ENCODE data around the gene CCT7.

The CCT7 gene

GRCh38 chr2:73208258-73208657 lies 25.9 kb upstream of the CCT7 start:
- Histone ChIP-seq H2AK5ac (ENCODE audit: low read depth, low read length) (no peak overlapping the region), H3K9me3 (replicated peaks in 1 of 2; ENCODE audit: control insufficient read depth in 2 of 2, insufficient read depth in 1 of 2, low read depth in 1 of 2, low read length in 2 of 2) (no peaks in the 10 kb centered on the region), H3K23ac (ENCODE audit: low read depth, low read length, poor library complexity) (no peak overlapping the region), H3K4me2 (ENCODE audit: insufficient read depth, low read length, poor library complexity, severe bottlenecking) (no peak overlapping the region), H3K79me1 (ENCODE audit: low read depth, low read length) (no peaks in the 10 kb centered on the region), H3K9ac (ENCODE audit: low read depth, low read length, poor library complexity) (no peak overlapping the region), H3K14ac (ENCODE audit: low read length) (no peak overlapping the region), H3K36me3 (replicated peaks in 1 of 2; ENCODE audit: control insufficient read depth in 2 of 2, insufficient read depth in 2 of 2, low read length in 2 of 2) (no peaks in the 10 kb centered on the region), H2AFZ (ENCODE audit: low read length) (no peak overlapping the region), H4K8ac (ENCODE audit: low read depth, low read length) (no peak overlapping the region), H3K4me1 (ENCODE audit: control insufficient read depth in 2 of 2, insufficient read depth in 1 of 2, low read depth in 1 of 2, low read length in 2 of 2) (peaks cover 0 to 1% of the 10 kb centered on the region in 2 donors), H3K4ac (ENCODE audit: low read length) (no peak overlapping the region), H4K91ac (ENCODE audit: low read depth, low read length, poor library complexity) (no peak overlapping the region), H3K27ac (replicated peaks; ENCODE audit: low read length) (no peak overlapping the region), H3K18ac (ENCODE audit: low read length) (no peak overlapping the region), H2BK15ac (ENCODE audit: low read length) (no peak overlapping the region), H3K27me3 (ENCODE audit: control insufficient read depth in 3 of 3, insufficient read depth in 3 of 3, low read depth in 1 of 3, low read length in 3 of 3) (peaks cover 2 to 58% (median 10%) of the 10 kb centered on the region in 3 experiments), H2BK120ac (ENCODE audit: low read depth, low read length) (no peak overlapping the region), H3K4me3 (ENCODE audit: low read length in 2 of 2) (no peak overlapping the region), H2BK12ac (ENCODE audit: low read length) (no peak overlapping the region), H2BK5ac (ENCODE audit: low read length) (no peak overlapping the region)
- WGBS, 2 donors (ENCODE audit: extremely low coverage in 2 of 2, insufficient read length in 2 of 2, insufficient replicate concordance in 1 of 2): no CpG with 5 or more reads among the region's 3 CpGs
- DNase-seq (ENCODE audit: low spot score): no peak

GRCh38 chr2:73210019-73210418 lies 24.1 kb upstream of the CCT7 start:
- Histone ChIP-seq H4K91ac (ENCODE audit: low read depth, low read length, poor library complexity) (no peak overlapping the region), H3K4me3 (ENCODE audit: low read length in 2 of 2) (no peak overlapping the region), H3K18ac (ENCODE audit: low read length) (no peak overlapping the region), H2BK12ac (ENCODE audit: low read length) (no peak overlapping the region), H2BK15ac (ENCODE audit: low read length) (no peak overlapping the region), H3K4me1 (ENCODE audit: control insufficient read depth in 2 of 2, insufficient read depth in 1 of 2, low read depth in 1 of 2, low read length in 2 of 2) (peaks cover 0 to 4% of the 10 kb centered on the region in 2 donors), H3K4ac (ENCODE audit: low read length) (no peak overlapping the region), H3K36me3 (replicated peaks in 1 of 2; ENCODE audit: control insufficient read depth in 2 of 2, insufficient read depth in 2 of 2, low read length in 2 of 2) (no peaks in the 10 kb centered on the region), H3K14ac (ENCODE audit: low read length) (no peak overlapping the region), H3K79me1 (ENCODE audit: low read depth, low read length) (no peaks in the 10 kb centered on the region), H3K9me3 (replicated peaks in 1 of 2; ENCODE audit: control insufficient read depth in 2 of 2, insufficient read depth in 1 of 2, low read depth in 1 of 2, low read length in 2 of 2) (no peaks in the 10 kb centered on the region), H3K23ac (ENCODE audit: low read depth, low read length, poor library complexity) (no peak overlapping the region), H3K27me3 (ENCODE audit: control insufficient read depth in 3 of 3, insufficient read depth in 3 of 3, low read depth in 1 of 3, low read length in 3 of 3) (peaks cover 0 to 45% (median 0%) of the 10 kb centered on the region in 3 experiments), H4K8ac (ENCODE audit: low read depth, low read length) (no peak overlapping the region), H2BK5ac (ENCODE audit: low read length) (no peak overlapping the region), H3K27ac (replicated peaks; ENCODE audit: low read length) (no peak overlapping the region), H2AK5ac (ENCODE audit: low read depth, low read length) (no peak overlapping the region), H2AFZ (ENCODE audit: low read length) (no peak overlapping the region), H2BK120ac (ENCODE audit: low read depth, low read length) (no peak overlapping the region), H3K9ac (ENCODE audit: low read depth, low read length, poor library complexity) (no peak overlapping the region), H3K4me2 (ENCODE audit: insufficient read depth, low read length, poor library complexity, severe bottlenecking) (no peak overlapping the region)
- DNase-seq (ENCODE audit: low spot score): no peak
- no CpG with 5 or more reads among the region's 4 CpGs for WGBS, 2 donors (ENCODE audit: extremely low coverage in 2 of 2, insufficient read length in 2 of 2, insufficient replicate concordance in 1 of 2)

DNA sequence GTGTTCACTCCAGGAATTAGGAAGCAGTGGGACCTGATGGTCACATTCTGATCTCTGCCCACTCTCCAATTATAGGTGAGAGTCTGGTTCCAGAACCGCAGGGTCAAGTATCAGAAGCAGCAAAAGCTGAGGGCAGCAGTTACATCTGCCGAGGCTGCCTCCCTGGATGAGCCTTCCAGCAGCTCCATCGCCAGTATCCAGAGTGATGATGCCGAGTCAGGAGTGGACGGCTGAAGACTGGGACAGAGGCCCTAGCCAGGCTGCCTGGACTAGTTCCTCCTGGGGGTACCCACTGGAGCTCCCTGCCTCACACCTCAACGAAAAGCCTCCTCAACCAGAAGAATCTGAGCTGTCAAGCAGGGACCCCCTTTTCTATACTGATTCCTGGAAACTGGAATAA lies 23.4 kb upstream of the CCT7 start:
- no peak overlapping the region for H2BK12ac ChIP-seq (ENCODE audit: low read length)
- H2BK15ac ChIP-seq (ENCODE audit: low read length): no peak overlapping the region
- no peak for DNase-seq (ENCODE audit: low spot score)
- H2AFZ ChIP-seq (ENCODE audit: low read length): no peak overlapping the region
- peaks cover 0 to 39% (median 0%) of the 10 kb centered on the region in 3 experiments for H3K27me3 ChIP-seq (ENCODE audit: control insufficient read depth in 3 of 3, insufficient read depth in 3 of 3, low read depth in 1 of 3, low read length in 3 of 3)
- H3K23ac ChIP-seq (ENCODE audit: low read depth, low read length, poor library complexity): no peak overlapping the region
- no peak overlapping the region for H2BK5ac ChIP-seq (ENCODE audit: low read length)
- H3K4me1 ChIP-seq (ENCODE audit: control insufficient read depth in 2 of 2, insufficient read depth in 1 of 2, low read depth in 1 of 2, low read length in 2 of 2): peaks cover 0 to 7% of the 10 kb centered on the region in 2 donors
- no peaks in the 10 kb centered on the region for H3K36me3 ChIP-seq (replicated peaks in 1 of 2; ENCODE audit: control insufficient read depth in 2 of 2, insufficient read depth in 2 of 2, low read length in 2 of 2)
- no peaks in the 10 kb centered on the region for H3K79me1 ChIP-seq (ENCODE audit: low read depth, low read length)
- H3K4ac ChIP-seq (ENCODE audit: low read length): no peak overlapping the region
- no peak overlapping the region for H3K14ac ChIP-seq (ENCODE audit: low read length)
- no peak overlapping the region for H3K4me2 ChIP-seq (ENCODE audit: insufficient read depth, low read length, poor library complexity, severe bottlenecking)
- no peak overlapping the region for H4K8ac ChIP-seq (ENCODE audit: low read depth, low read length)
- no peak overlapping the region for H3K18ac ChIP-seq (ENCODE audit: low read length)
- no peaks in the 10 kb centered on the region for H3K9me3 ChIP-seq (replicated peaks in 1 of 2; ENCODE audit: control insufficient read depth in 2 of 2, insufficient read depth in 1 of 2, low read depth in 1 of 2, low read length in 2 of 2)
- H3K9ac ChIP-seq (ENCODE audit: low read depth, low read length, poor library complexity): no peak overlapping the region
- no peak overlapping the region for H3K27ac ChIP-seq (replicated peaks; ENCODE audit: low read length)
- H4K91ac ChIP-seq (ENCODE audit: low read depth, low read length, poor library complexity): no peak overlapping the region
- H2AK5ac ChIP-seq (ENCODE audit: low read depth, low read length): no peak overlapping the region
- H3K4me3 ChIP-seq (ENCODE audit: low read length in 2 of 2): no peak overlapping the region
- H2BK120ac ChIP-seq (ENCODE audit: low read depth, low read length): no peak overlapping the region
- WGBS, 2 donors (ENCODE audit: extremely low coverage in 2 of 2, insufficient read length in 2 of 2, insufficient replicate concordance in 1 of 2): no CpG with 5 or more reads among the region's 6 CpGs

- Histone ChIP-seq H4K8ac (ENCODE audit: low read depth, low read length) (no peak overlapping the region), H3K4me1 (ENCODE audit: control insufficient read depth in 2 of 2, insufficient read depth in 1 of 2, low read depth in 1 of 2, low read length in 2 of 2) (peaks cover 0 to 7% of the 10 kb centered on the region in 2 donors), H3K14ac (ENCODE audit: low read length) (no peak overlapping the region), H3K27me3 (ENCODE audit: control insufficient read depth in 3 of 3, insufficient read depth in 3 of 3, low read depth in 1 of 3, low read length in 3 of 3) (peaks cover 0 to 29% (median 0%) of the 10 kb centered on the region in 3 experiments), H2AFZ (ENCODE audit: low read length) (peak overlapping the region; percentile 82), H3K4me3 (ENCODE audit: low read length in 2 of 2) (no peak overlapping the region), H3K79me1 (ENCODE audit: low read depth, low read length) (no peaks in the 10 kb centered on the region), H2BK12ac (ENCODE audit: low read length) (no peak overlapping the region), H3K36me3 (replicated peaks in 1 of 2; ENCODE audit: control insufficient read depth in 2 of 2, insufficient read depth in 2 of 2, low read length in 2 of 2) (no peaks in the 10 kb centered on the region), H4K91ac (ENCODE audit: low read depth, low read length, poor library complexity) (no peak overlapping the region), H2BK5ac (ENCODE audit: low read length) (no peak overlapping the region), H3K27ac (replicated peaks; ENCODE audit: low read length) (no peak overlapping the region), H3K9me3 (replicated peaks in 1 of 2; ENCODE audit: control insufficient read depth in 2 of 2, insufficient read depth in 1 of 2, low read depth in 1 of 2, low read length in 2 of 2) (no peaks in the 10 kb centered on the region), H3K4ac (ENCODE audit: low read length) (no peak overlapping the region), H2BK15ac (ENCODE audit: low read length) (no peak overlapping the region), H2AK5ac (ENCODE audit: low read depth, low read length) (no peak overlapping the region), H3K9ac (ENCODE audit: low read depth, low read length, poor library complexity) (no peak overlapping the region), H3K4me2 (ENCODE audit: insufficient read depth, low read length, poor library complexity, severe bottlenecking) (no peak overlapping the region), H3K18ac (ENCODE audit: low read length) (no peak overlapping the region), H2BK120ac (ENCODE audit: low read depth, low read length) (no peak overlapping the region), H3K23ac (ENCODE audit: low read depth, low read length, poor library complexity) (no peak overlapping the region)
- no peak for DNase-seq (ENCODE audit: low spot score)
- no CpG with 5 or more reads among the region's 7 CpGs for whole genome bisulfite sequencing, 2 donors (ENCODE audit: extremely low coverage in 2 of 2, insufficient read length in 2 of 2, insufficient replicate concordance in 1 of 2)
Measured at GRCh38 chr2:73212098-73212447, 22.0 kb upstream of the CCT7 start.

Measured in neuronal stem cell (in vitro differentiated cells).